ENCODE results near the gene ZNF862. TPM values are rescaled to one million over a fixed set of nuclear protein-coding genes. Genes with fewer than 3 reads are reported as not detected.
A peak's percentile ranks its signal among the peaks of the same experiment; 100 is the strongest.

The ZNF862 gene
- total and polyA plus RNA-seq, 8 donors, result 2.4 to 13.4 (median 7.3) TPM

GRCh38 chr7:149873970-149874643 lies 35.9 kb downstream of the ZNF862 start:
- H3K27ac ChIP-seq, result peak overlapping the region; percentile 37 to 94 (median 84)
- peaks cover 4 to 31% (median 28%) of the 10 kb centered on the region in 4 donors for H3K4me1 ChIP-seq
- H3K36me3 ChIP-seq, result peaks cover 0 to 28% (median 2%) of the 10 kb centered on the region in 4 donors
- WGBS, 5 donors, result 5 to 18% (median 8%) methylated on average over 20 to 46 of the region's 46 CpGs
- intact Hi-C loops (cut with DNase I; ENCODE audit: low total_unique reads), result no loop called here
- H3K9me3 ChIP-seq, result no peaks in the 10 kb centered on the region
- TF ChIP-seq CTCF (IDR thresholded peaks at IDR 0.05) (no peak), POLR2AphosphoS5 (IDR thresholded peaks at IDR 0.05) (peak in 1 of 3 donors; percentile 33)
- no peak for DNase-seq
- H3K4me3 ChIP-seq, result peak overlapping the region; percentile 56 to 90 (median 67)
- H3K27me3 ChIP-seq, result no peaks in the 10 kb centered on the region

GRCh38 chr7:149874644-149875028 lies 36.5 kb downstream of the ZNF862 start:
- 34 to 66% (median 57%) methylated on average over 8 of the region's 8 CpGs for WGBS, 5 donors
- Histone ChIP-seq H3K27ac (peak overlapping the region in 2 of 5 donors; percentile 28 to 94), H3K4me3 (peak overlapping the region; percentile 56 to 90 (median 67)), H3K27me3 (no peaks in the 10 kb centered on the region), H3K9me3 (no peaks in the 10 kb centered on the region), H3K36me3 (peaks cover 0 to 33% (median 7%) of the 10 kb centered on the region in 4 donors), H3K4me1 (peaks cover 4 to 31% (median 28%) of the 10 kb centered on the region in 4 donors)
- intact Hi-C loops (cut with DNase I; ENCODE audit: low total_unique reads), result no loop called here
- DNase-seq, result peak; percentile 4 to 69
- TF ChIP-seq POLR2AphosphoS5 (IDR thresholded peaks at IDR 0.05), result no peak
- TF ChIP-seq POLR2A (IDR thresholded peaks at IDR 0.05), result no peak

- Histone ChIP-seq H3K4me1 (peaks cover 4 to 34% (median 28%) of the 10 kb centered on the region in 4 donors), H3K27me3 (no peaks in the 10 kb centered on the region), H3K4me3 (no peak overlapping the region), H3K36me3 (peaks cover 0 to 40% (median 11%) of the 10 kb centered on the region in 4 donors), H3K9me3 (no peaks in the 10 kb centered on the region), H3K27ac (no peak overlapping the region)
- intact Hi-C loops (cut with DNase I; ENCODE audit: low total_unique reads), result no loop called here
- TF ChIP-seq POLR2A (IDR thresholded peaks at IDR 0.05) (no peak), CTCF (IDR thresholded peaks at IDR 0.05) (no peak), POLR2AphosphoS5 (IDR thresholded peaks at IDR 0.05) (no peak), EP300 (IDR thresholded peaks at IDR 0.05) (no peak)
- peak in 1 of 2 donors; percentile 3 for DNase-seq
- 95 to 98% (median 96%) methylated on average over 4 of the region's 4 CpGs for WGBS, 5 donors
Observed at GRCh38 chr7:149875396-149875795, 37.2 kb downstream of the ZNF862 start.

GRCh38 chr7:149877890-149878522 lies 39.8 kb downstream of the ZNF862 start:
- WGBS, 5 donors, result 85 to 95% (median 88%) methylated on average over 11 to 16 of the region's 16 CpGs
- no peaks in the 10 kb centered on the region for H3K9me3 ChIP-seq
- H3K27ac ChIP-seq, result no peak overlapping the region
- no peak for TF ChIP-seq POLR2A (IDR thresholded peaks at IDR 0.05)
- no peak for TF ChIP-seq CTCF (IDR thresholded peaks at IDR 0.05)
- TF ChIP-seq EP300 (IDR thresholded peaks at IDR 0.05), result no peak
- TF ChIP-seq POLR2AphosphoS5 (IDR thresholded peaks at IDR 0.05), result no peak
- H3K4me3 ChIP-seq, result no peak overlapping the region
- peaks cover 2 to 32% (median 26%) of the 10 kb centered on the region in 4 donors for H3K4me1 ChIP-seq
- intact Hi-C loops (cut with DNase I; ENCODE audit: low total_unique reads), result no loop called here
- no peaks in the 10 kb centered on the region for H3K27me3 ChIP-seq
- DNase-seq, result no peak
- peaks cover 0 to 42% (median 12%) of the 10 kb centered on the region in 4 donors for H3K36me3 ChIP-seq

All from stomach (tissue), 9 donors.